GM19035 (cell line): Measurements from ENCODE around the gene UGT1A7.
"Not testable (repeated sequence)": the region's sequence is repeated elsewhere in the genome, so short reads cannot be mapped to it uniquely, and the experiment has no call there.

ENCODE experiments used
- ATAC-seq: cut with Tn5 transposase; IDR thresholded peaks from one replicate; pipeline ENCODE4 v1.9.1; 2021; ENCODE audit not compliant: unreplicated experiment

UGT1A7 gene

DNA sequence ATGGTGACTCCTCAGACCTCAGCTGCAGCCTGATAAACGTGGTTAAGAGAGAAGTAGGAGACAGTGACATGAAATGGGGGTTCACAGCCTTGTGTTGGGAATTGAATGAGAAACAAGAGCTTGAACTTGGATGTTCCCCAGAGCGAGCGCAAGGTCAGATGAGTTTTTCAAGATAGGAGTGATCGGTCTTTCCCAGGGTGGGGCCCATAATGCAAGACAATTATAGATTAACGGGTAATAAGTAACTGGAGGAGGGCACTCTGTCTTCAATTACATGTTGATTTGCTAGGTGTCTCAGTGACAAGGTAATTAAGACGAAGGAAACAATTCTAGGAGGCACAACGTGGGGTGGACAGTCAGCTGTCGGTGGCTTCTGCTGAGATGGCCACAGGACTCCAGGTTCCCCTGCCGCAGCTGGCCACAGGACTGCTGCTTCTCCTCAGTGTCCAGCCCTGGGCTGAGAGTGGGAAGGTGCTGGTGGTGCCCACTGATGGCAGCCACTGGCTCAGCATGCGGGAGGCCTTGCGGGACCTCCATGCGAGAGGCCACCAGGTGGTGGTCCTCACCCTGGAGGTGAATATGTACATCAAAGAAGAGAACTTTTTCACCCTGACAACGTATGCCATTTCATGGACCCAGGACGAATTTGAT, 31.0 kb downstream of the UGT1A7 start, which contains the start of gene UGT1A5:
UGT1A5 (plus strand) TSS at position 297 of the 651 bp plus-strand sequence; CDS start at position 382, 85 bp downstream.
- ATAC-seq, result no peak

DNA sequence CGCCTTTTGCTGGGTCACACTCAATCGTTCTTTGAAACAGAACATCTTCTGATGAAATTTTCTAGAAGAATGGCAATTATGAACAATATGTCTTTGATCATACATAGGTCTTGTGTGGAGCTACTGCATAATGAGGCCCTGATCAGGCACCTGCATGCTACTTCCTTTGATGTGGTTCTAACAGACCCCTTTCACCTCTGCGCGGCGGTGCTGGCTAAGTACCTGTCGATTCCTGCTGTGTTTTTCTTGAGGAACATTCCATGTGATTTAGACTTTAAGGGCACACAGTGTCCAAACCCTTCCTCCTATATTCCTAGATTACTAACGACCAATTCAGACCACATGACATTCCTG, 31.5 kb downstream of the UGT1A7 start:
- ATAC-seq, result no peak

- no peak for ATAC-seq
Observed at GRCh38 chr2:233714121-233714520, 32.4 kb downstream of the UGT1A7 start.

DNA sequence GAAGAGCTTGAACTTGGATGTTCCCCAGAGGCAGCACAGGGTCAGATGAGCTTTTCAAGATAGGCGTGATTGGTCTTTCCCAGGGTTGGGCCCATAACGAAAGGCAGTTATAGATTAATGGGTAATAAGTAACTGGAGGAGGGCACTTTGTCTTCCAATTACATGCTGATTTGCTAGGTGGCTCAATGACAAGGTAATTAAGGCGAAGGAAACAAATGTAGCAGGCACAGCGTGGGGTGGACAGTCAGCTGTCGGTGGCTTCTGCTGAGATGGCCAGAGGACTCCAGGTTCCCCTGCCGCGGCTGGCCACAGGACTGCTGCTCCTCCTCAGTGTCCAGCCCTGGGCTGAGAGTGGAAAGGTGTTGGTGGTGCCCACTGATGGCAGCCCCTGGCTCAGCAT, 36.9 kb downstream of the UGT1A7 start, which contains the start of gene UGT1A4:
UGT1A4 (plus strand) TSS at position 185 of the 400 bp plus-strand sequence; CDS start at position 270, 85 bp downstream.
- no peak for ATAC-seq

DNA sequence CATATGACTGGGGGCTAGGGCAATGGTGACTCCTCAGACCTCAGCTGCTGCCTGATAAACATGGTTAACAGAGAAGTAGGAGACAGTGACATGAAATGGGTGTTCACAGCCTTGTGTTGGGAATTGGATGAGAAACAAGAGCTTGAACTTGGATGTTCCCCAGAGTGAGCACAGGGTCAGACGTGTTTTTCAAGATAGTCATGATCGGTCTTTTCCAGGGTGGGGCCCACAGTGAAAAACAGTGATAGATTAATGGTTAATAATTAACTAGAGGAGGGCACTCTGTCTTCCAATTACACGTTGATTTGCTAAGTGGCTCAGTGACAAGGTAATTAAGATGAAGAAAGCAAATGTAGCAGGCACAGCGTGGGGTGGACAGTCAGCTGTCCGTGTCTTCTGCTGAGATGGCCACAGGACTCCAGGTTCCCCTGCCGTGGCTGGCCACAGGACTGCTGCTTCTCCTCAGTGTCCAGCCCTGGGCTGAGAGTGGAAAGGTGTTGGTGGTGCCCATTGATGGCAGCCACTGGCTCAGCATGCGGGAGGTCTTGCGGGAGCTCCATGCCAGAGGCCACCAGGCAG, 47.1 kb downstream of the UGT1A7 start, which contains the start of gene UGT1A3:
UGT1A3 (plus strand) TSS at position 320 of the 579 bp plus-strand sequence; CDS start at position 405, 85 bp downstream.
- ATAC-seq, result no peak

DNA sequence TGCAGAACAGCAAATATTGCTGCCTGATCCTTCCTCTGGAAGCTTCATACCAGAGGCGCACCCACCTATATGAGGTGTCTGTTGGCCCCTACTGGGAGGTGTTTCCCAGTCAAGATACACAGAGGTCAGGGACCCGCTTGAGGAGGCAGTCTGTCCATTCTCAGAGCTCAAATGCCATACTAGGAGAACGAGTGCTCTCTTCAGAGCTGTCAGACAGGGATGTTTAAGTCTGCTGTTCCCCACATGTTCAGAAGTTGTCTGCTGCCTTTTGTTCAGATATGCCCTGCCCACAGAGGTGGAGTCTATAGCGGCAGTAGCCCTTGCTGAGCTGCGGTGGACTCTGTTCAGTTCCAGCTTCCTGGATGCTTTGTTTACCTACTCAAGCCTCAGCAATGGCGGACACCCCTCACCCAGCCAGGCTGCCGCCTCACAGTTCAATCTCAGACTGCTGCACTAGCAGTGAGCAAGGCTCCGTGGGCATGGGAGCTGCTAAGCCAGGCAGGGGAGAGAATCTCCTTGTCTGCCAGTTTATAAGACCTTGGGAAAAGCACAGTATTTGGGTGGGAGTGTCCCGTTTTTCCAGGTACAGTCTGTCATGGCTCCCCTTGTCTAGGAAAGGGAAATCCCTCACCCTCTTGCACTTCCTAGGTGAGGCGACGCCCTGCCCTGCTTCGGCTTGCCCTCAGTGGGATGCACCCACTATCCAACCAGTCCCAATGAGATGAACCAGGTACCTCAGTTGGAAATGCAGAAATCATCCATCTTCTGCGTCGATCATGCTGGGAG, 55.4 kb downstream of the UGT1A7 start:
- not testable (repeated sequence) for ATAC-seq

DNA sequence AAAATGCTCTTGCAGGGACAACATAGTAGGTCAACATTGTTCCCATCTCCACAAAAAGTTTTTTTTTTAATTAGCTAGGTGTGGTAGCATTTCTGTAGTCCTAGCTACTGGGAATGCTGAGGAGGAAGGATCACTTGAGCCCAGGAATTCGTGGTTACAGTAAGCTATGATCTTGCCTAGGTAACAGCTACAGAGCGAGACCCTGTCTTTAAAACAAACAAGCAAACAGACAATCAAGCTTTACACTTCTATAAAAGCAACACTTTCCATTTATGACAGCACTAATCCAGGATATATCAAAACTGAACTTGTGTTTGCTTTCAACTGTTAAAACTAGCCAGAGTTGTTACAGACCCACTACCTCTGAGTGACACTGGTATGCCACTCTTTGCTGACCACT, 59.2 kb downstream of the UGT1A7 start:
- ATAC-seq, result no peak

DNA sequence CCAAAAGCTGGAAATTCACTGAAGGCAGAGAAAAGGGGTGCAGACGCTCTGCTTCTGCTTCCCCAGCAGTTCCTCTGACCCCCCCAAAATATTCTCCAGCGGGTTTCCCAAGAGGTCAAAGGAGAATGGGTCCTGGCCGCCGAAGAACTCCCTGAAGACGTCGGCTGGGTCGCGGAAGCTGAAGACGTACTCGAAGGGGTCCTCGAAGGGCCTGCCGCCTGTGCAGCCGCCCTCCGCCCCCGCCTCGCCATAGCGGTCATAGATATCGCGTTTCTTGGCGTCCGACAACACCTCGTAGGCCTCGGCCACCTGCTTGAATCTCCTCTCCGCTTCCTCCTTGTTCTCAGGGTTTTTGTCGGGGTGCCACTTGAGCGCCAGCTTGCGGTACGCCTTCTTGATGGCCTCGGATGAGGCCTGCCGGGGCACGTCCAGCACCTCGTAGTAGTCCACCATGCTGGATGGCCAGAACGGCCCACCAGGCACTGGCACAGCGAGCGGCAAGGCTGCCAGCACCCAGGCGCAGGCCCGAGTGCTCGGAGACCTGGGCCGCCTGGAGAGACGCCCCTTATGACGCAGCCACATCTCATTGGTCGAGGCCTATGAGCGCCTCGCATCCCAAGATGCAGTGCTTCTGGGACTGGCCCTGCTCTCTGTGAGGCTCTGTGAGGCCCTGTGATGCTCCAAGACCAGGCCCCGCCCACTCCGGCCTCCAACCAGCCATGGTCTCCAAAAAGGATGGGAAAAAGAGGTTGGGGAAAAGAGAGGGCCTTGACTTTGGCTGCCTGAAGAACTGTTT, 62.0 kb downstream of the UGT1A7 start:
- ATAC-seq, result no peak

DNA sequence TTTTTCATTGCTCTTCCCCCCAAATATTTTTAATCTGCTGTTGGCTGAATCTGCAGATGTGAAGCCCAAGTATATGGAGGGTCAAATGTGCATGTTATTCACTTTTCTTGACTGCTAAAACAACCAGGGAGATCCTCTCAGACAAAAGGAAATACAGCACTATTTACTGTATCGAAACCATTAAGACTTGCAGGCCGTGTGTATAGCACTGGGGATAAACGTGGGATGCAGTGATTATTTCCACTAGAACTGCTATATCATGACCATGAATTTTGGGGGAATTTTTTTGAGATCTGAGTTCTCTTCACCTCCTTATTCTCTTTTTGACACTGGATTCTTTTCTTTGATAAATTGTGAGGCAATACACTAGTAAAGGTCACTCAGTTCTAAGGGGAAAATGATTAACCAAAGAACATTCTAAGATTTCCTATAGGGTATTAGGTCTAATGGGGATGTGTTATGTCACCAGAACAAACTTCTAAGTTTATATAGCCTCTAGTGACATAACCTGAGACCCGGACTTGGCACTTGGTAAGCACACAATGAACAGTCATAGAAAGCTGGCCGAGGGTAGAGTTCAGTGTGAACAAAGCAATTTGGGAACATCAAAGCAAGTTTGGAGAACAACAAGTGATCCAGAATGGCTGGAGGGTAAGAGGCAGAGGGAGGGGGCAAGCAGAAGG, 63.5 kb downstream of the UGT1A7 start:
- no peak for ATAC-seq

GRCh38 chr2:233745838-233746237, 64.1 kb downstream of the UGT1A7 start:
- ATAC-seq, result not testable (repeated sequence)

- ATAC-seq, result no peak
Observed at GRCh38 chr2:233746475-233747282, 65.0 kb downstream of the UGT1A7 start.

DNA sequence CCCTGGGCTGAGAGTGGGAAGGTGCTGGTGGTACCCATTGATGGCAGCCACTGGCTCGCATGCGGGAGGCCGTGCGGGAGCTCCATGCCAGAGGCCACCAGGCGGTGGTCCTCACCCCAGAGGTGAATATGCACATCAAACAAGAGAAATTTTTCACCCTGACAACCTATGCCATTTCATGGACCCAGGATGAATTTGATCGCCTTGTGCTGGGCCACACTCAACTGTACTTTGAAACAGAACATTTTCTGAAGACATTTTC, 65.5 kb downstream of the UGT1A7 start:
- no peak for ATAC-seq

GRCh38 chr2:233750689-233751088, 69.0 kb downstream of the UGT1A7 start:
- not testable (repeated sequence) for ATAC-seq

DNA sequence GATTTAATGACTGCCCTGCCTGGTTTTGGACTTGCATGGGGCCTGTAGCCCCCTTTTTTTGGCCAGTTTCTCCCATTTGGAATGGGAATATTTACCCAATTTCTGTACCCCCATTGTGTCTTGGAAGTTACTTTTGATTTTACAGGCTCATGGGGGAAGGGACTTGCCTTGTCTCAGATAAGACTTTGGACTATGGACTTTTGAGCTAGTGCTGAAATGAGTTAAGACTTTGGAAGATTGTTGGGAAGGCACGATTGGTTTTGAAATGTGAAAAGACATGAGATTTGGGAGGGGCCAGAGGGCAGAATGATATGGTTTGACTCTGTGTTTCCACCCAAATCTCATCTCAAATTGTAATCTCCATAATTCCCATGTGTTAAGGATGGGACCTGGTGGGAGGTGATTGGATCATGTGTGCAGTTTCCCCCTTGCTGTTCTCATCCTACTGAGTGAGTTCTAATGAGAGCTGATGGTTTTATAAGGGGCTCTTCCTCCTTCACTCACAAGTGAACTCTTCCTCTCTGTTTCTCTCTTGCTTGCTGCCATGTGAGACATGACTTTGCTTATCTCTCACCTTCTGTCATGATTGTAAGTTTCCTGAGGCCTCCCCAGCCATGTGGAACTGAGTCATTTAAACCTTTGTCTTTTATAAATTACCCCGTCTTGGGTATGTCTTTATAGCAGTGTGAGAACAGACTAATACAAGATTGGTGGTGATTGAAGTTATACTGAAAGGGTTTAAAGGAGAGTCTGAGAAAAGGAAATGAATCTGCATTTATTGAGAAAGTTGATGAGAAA, 69.7 kb downstream of the UGT1A7 start:
- ATAC-seq, result not testable (repeated sequence)

GRCh38 chr2:233754872-233755611, 73.3 kb downstream of the UGT1A7 start:
- no peak for ATAC-seq

- no peak for ATAC-seq
Observed at GRCh38 chr2:233756429-233757081, 74.9 kb downstream of the UGT1A7 start.

GRCh38 chr2:233758141-233758540, 76.4 kb downstream of the UGT1A7 start:
- no peak for ATAC-seq

GRCh38 chr2:233758849-233759248, 77.1 kb downstream of the UGT1A7 start:
- no peak for ATAC-seq
